HK-2 (cell line): ENCODE measurements around the gene NR1D1.

Experiments
- DNase-seq: peaks from one replicate; pipeline ENCODE4 v3.0.0-alpha.2; 2018; ENCODE audit not compliant: unreplicated experiment

Gene NR1D1

DNA sequence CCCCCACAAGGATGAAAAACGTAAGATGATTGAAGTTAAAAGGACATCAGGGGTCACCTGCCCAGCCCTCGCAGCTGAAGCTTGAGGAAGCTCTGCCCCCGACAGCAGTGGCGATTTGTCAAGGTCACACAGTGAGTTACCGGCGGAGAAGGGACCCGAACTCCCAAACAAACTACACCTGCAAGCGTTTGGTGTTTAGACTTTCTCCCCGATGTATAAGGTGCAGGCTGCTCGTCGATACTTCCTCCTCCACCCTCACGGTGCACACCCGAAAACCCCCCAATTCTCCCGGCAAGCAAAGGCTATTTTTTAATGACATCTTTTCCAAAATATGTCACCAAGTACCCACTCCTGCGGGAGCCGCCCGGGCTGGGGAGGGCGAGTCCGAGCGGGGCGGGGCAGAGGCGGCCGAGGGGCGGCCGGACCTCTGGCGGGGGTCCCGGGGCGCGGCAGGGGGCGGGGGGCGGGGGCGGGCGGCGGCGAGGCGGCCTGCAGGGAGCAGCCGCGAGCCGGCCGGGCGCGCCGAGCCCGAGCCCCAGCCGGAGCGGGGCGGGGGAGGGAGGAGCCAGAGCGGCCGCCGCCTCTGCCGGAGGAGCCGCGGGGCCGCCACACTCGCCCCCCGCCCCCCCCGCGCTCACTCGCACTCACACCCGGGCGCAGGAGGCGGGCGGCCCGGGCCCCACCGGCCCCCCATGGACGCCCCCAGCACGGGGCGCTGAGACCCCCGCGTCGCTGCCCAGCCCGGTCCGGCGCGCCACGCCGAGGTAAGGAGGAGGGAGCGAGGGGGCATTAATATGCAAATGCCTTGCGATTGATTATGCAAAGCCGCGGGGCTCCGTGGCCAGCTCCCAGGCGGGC lies 37.8 kb downstream of the NR1D1 start, which contains the start of gene THRA:
THRA (plus strand) TSS at position 637 of the 858 bp plus-strand sequence. CDS start 11,524 bp downstream, outside the sequence.
- peak; percentile 44 for DNase-seq

DNA sequence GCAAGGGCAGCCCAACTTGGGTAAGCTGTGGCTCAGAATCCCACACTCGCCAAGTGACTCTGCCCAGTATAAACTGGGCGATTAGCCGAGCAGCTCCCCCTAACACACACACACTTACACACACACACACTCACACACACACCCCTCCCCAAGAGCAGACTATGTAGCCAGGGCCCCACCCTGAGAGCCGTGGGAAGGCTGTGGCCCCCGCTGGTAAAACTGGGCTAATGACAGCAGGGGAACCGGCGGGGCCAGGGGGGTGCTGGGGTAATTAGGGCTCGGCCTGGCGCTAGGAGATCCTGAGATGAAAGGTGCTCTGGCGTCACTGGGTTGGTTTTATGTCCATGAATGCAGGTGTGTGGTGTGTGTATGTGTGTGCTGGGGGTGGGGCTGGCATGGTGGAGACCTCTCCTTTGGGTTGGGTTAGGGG lies 38.8 kb downstream of the NR1D1 start:
- no peak for DNase-seq

DNA sequence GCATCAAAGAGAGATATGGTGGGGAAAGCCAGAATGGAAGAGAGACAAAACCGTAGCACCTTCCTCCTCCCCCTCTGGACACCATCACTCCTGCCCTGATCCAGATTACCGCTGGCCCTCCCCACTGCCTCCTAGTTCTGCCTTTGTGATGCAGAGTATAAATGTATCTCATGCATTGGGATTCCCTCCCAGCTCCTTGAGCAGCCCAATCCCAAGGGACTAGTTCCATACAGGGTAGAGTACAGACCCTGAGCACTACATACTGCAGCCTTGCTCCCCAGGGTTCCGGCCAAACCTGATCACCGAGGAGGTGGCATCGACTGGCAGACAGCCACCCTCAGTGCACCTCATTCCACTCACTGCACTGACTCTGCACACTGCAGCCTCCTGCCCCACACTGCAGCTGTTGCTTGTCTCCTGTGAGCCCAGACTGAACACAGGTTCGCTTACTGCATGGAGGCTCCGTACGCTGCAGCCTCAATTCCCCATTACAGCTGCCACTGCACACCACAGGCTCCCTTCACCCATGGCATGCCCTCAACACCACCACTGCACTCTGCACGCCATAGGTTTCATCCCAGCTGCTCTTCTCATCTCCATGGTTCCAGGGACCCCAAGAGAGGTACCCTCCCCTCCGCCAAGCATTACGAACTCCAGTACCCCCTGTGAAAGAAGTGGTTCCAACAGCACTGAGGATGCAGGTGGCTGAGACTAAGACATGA lies 39.3 kb downstream of the NR1D1 start:
- DNase-seq: no peak

DNA sequence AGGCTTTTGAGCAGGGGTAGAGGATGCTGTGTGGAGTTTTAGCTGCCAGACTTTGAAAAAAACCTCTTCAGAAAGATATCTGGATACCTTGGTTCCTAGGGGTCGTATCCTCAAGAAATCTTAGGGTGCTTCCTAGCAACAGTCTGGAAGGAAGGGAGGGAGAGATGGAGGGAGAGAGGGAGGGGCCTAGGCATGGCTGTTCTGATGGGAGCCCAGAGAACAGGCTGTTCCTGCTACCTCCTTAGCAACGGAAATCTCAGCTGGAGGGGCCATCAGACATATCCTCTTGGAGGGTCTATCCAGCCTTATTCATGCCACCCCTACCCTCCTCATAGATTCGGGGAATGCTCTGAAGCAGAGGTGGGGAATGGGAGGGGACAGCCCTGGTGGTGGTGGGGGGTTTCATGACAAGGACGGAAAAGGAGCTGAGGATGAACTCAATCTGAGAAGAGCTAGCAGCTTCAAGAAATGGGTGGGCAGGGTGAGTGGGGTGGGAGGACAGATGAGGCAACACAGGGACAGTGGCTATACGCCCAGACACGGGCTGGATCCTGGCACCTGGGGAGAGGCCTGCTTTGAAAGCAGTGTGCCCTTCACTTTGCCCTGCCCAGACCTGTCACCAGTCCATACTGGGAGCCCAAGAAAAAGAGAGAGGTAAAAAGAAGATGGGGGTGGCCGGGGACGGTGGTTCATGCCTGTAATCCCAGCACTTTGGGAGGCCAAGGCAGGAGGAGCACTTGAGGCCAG lies 40.5 kb downstream of the NR1D1 start:
- no peak for DNase-seq

DNA sequence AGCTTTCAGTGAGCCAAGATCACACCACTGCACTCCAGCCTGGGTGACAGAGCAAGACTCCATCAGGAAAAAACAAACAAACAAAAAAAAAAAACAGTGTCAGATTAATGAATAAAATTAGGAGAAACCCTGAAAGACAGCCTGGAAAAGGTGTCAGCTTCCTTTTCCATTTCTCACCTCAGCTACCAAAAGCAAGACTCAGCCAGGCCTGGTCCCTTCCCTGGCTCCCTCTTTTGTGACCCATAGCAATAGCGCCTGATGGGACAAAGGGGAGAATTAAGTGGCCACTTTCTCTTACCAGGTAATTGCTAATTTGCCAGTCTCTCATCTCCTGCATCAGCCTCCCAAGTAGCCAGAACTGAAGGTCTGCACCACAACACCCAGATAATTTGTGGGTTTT lies 41.5 kb downstream of the NR1D1 start:
- DNase-seq: no peak

DNA sequence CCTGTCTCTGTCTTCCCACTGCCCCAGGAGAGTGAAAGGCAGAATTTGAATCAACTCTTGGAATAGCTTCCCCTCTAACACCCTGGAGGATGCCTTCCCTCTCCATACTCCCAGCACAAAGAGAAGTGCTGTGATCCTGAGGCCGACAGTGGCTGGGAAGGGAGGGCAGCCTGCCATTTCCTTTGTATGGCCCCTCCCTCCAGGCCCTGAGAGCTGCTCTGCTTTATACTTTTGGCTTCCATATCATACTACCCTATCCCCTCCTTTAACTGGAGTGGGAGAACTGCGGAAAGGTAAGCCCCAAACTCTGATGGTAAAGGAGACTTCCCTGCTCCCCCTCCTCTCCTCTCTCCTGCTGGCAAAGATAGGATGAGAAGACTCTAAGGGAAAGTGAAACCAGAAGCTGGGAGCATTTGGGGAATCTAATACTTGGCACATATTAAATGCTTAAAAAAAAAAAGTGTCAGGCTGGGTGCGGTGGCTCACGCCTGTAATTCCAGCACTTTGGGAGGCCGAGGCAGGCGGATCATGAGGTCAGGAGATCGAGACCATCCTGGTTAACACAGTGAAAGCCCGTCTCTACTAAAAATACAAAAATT lies 42.1 kb downstream of the NR1D1 start:
- no peak for DNase-seq

DNA sequence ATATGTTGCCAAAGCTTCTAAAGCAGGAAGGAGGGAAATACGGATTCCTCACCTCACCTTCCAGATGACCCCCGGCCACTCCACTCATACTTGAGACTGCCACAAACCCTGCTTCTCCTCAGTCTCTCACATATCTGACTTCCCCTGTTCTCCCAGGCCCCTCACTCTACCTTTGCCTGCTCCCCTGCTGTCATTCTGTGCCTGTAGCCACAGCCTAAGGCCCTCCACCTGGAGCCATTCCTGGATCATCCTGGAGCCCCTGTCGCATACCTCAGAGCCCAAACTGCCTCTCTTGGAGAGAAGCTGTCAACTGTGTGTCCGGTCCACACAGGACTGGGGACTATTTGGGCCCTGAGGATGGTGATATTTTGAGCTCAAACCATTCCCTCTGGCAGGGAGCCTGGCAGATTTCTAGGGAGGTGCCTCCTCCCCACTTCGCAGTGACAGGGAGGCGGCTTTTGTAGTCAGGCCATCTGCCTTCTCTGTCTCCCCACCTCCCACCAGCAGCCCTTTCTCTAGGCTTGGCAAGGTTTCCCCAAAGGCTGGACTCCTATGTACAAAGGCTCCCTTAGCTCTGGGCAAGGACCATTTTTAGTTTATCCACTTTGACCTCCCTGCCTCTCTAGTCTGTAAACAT lies 43.9 kb downstream of the NR1D1 start:
- DNase-seq: no peak
